B cell (primary cell): Measurements from ENCODE around the gene CACNA2D3. TPM values are rescaled to one million over a fixed set of nuclear protein-coding genes. Genes with fewer than 3 reads are reported as not detected.

Experiments
- ATAC-seq: fragments of 200-7000 bp; cut with Tn5 transposase; one replicate; pipeline ENCODE4 v1.10.0; 2021; ENCODE audit warnings: low read depth, mild to moderate bottlenecking, moderate number of reproducible peaks, moderate library complexity
- CTCF ChIA-PET: fragments of 350-600 bp; sonication (Branson Sonifier 250); formaldehyde crosslinking; loops from one replicate; lab custom pipeline; 2021; ENCODE audit warnings: antibody characterized with exemption, inconsistent platforms; lab: Charles Lee
- POLR2A ChIA-PET: fragments of 350-600 bp; sonication (Branson Sonifier 250); formaldehyde crosslinking; loops from one replicate; lab custom pipeline; 2021; ENCODE audit warnings: antibody characterized with exemption; lab: Charles Lee
- DNase-seq: peaks from one replicate; pipeline ENCODE4 v3.0.0; 2013
- H2AFZ ChIP-seq: 2 replicates; pipeline ENCODE4 v1.6.1; 2012; ENCODE audit warnings: mild to moderate bottlenecking, low read depth, low read length; ENCODE audit not compliant: insufficient read depth, poor library complexity, severe bottlenecking
- H3K27ac ChIP-seq, 2 donors: 1 replicate in 1 of 2; 2 replicates in 1 of 2; pipeline ENCODE4 v1.5.1; 2012 to 2013; ENCODE audit warnings: low read length in 2 of 2, mild to moderate bottlenecking in 2 of 2, moderate library complexity in 1 of 2
- H3K27me3 ChIP-seq, 4 experiments: fragments of 200-600 bp in 1 of 4; sonication (generic) in 1 of 4; replicated peaks in 1 of 4; 1 replicate in 2 of 4; 2 replicates in 2 of 4; pipeline versions ENCODE4 v1.6.1 to v1.7.0; 2013 to 2016; ENCODE audit warnings: low read length in 3 of 4, mild to moderate bottlenecking in 2 of 4, mixed read lengths in 1 of 4, moderate library complexity in 1 of 4; ENCODE audit not compliant: insufficient read depth in 4 of 4, control insufficient read depth in 3 of 4; ENCODE audit errors: control extremely low read depth in 1 of 4
- H3K36me3 ChIP-seq, 2 experiments: replicated peaks in 1 of 2; 1 replicate in 1 of 2; 2 replicates in 1 of 2; pipeline versions ENCODE4 v1.6.1 to v1.7.1; 2013; ENCODE audit warnings: low read length in 1 of 2; ENCODE audit not compliant: insufficient read depth in 2 of 2, control insufficient read depth in 1 of 2; ENCODE audit errors: control extremely low read depth in 1 of 2, extremely low read depth in 1 of 2
- H3K4me1 ChIP-seq, 2 donors: fragments of 200-600 bp in 1 of 2; sonication (generic) in 1 of 2; 1 replicate in 1 of 2; 2 replicates in 1 of 2; pipeline versions ENCODE4 v1.5.1 to v1.6.1; 2013 to 2017; ENCODE audit warnings: low read length in 2 of 2; ENCODE audit not compliant: control insufficient read depth in 2 of 2, insufficient read depth in 2 of 2
- H3K4me2 ChIP-seq: replicated peaks from 2 replicates; pipeline ENCODE3; 2012; ENCODE audit warnings: mild to moderate bottlenecking, low read depth, low read length; ENCODE audit not compliant: poor library complexity, severe bottlenecking
- H3K4me3 ChIP-seq, 5 experiments: fragments of 200-600 bp in 1 of 5; sonication (generic) in 1 of 5; 1 replicate in 3 of 5; 2 replicates in 2 of 5; pipeline versions ENCODE4 v1.5.1 to v1.7.0; 2011 to 2016; ENCODE audit warnings: low read length in 4 of 5, mild to moderate bottlenecking in 4 of 5, low read depth in 2 of 5, control low read depth in 1 of 5, moderate library complexity in 1 of 5; ENCODE audit not compliant: insufficient read depth in 1 of 5; ENCODE audit errors: control extremely low read depth in 1 of 5, extremely low read depth in 1 of 5
- H3K79me2 ChIP-seq: fragments of 200-600 bp; sonication (generic); one replicate; pipeline ENCODE4 v1.6.0; 2016; ENCODE audit warnings: low read length; ENCODE audit not compliant: control insufficient read depth, insufficient read depth
- H3K9ac ChIP-seq: fragments of 200-600 bp; sonication (generic); 2 replicates; pipeline ENCODE4 v1.6.1; 2017; ENCODE audit warnings: mild to moderate bottlenecking, low read length, moderate library complexity
- H3K9me3 ChIP-seq, 3 donors: one replicate each; pipeline versions ENCODE4 v1.6.1 to v1.7.1; 2013; ENCODE audit warnings: low read length in 2 of 3; ENCODE audit not compliant: control insufficient read depth in 2 of 3, insufficient read depth in 1 of 3; ENCODE audit errors: control extremely low read depth in 1 of 3
- H4K20me1 ChIP-seq: 2 replicates; pipeline ENCODE4 v1.6.0; 2012; ENCODE audit warnings: mild to moderate bottlenecking, low read length; ENCODE audit not compliant: insufficient read depth, control insufficient read depth, poor library complexity, severe bottlenecking
- H3K27ac Mint-ChIP-seq: one replicate; pipeline ENCODE4 v1.8.0; 2021; ENCODE audit warnings: mixed read lengths
- H3K27me3 Mint-ChIP-seq: one replicate; pipeline ENCODE4 v1.8.0; 2021; ENCODE audit warnings: mixed read lengths
- H3K4me1 Mint-ChIP-seq: one replicate; pipeline ENCODE4 v1.8.0; 2021; ENCODE audit warnings: mixed read lengths
- H3K4me3 Mint-ChIP-seq: one replicate; pipeline ENCODE4 v1.8.0; 2021; ENCODE audit warnings: mixed read lengths
- H3K9me3 Mint-ChIP-seq: one replicate; pipeline ENCODE4 v1.8.0; 2022; ENCODE audit warnings: mixed read lengths; ENCODE audit not compliant: insufficient read depth
- CTCF ChIP-seq: fragments of 200-600 bp; IDR thresholded peaks from one replicate; pipeline ENCODE4 v1.8.0; 2022; ENCODE audit warnings: antibody characterized with exemption, mild to moderate bottlenecking
- EZH2 ChIP-seq: IDR thresholded peaks from 2 replicates; pipeline ENCODE4 v1.6.1; 2012; ENCODE audit warnings: borderline replicate concordance, low read depth, mild to moderate bottlenecking, moderate library complexity, low read length; ENCODE audit not compliant: insufficient read depth, poor library complexity, severe bottlenecking
- WGBS: methylation state at CpG from one replicate; pipeline ENCODE4 v1.1.5; 2013; ENCODE audit warnings: missing lambda C conversion rate; ENCODE audit not compliant: insufficient coverage; 5-methylcytosine and 5-hydroxymethylcytosine counted together
- intact Hi-C: fragments of 100-400 bp; cut with micrococcal nuclease; formaldehyde crosslinking; loops from one replicate; pipeline ENCODE4 v1.10.0; 2022
- polyA plus RNA-seq: library from polyadenylated mRNA; depleted of rRNA; stranded (reverse); fragments of >200 nt; gene quantifications from 2 replicates; pipeline ENCODE4 v1.2.3, GENCODE V29; 2012
- total RNA-seq, 2 donors: library from RNA; stranded (reverse); fragments of 120-200 nt in 1 of 2; gene quantifications; 1 replicate in 1 of 2; 2 replicates in 1 of 2; pipeline versions ENCODE4 v1.2.3 to v1.2.4, GENCODE V29; 2013 to 2022

The CACNA2D3 gene
- total and polyA plus RNA-seq, 2 donors (not counting 1 experiment from before 2014, with no cell fraction given): not detected

- CTCF ChIA-PET: no interaction called here
- ATAC-seq: no peak
Observed at GRCh38 chr3:54432975-54433374, 310.6 kb downstream of the CACNA2D3 start.

GRCh38 chr3:54433846-54434245 lies 311.5 kb downstream of the CACNA2D3 start:
- Histone ChIP-seq H2AFZ (no peak overlapping the region), H3K4me1 (no peaks in the 10 kb centered on the region), H3K79me2 (no peaks in the 10 kb centered on the region), H3K4me3 (no peak overlapping the region), H3K27ac (no peak overlapping the region), H3K27me3 (no peaks in the 10 kb centered on the region), H3K4me2 (no peak overlapping the region), H3K9ac (no peak overlapping the region), H3K9me3 (no peaks in the 10 kb centered on the region), H4K20me1 (no peaks in the 10 kb centered on the region), H3K36me3 (no peaks in the 10 kb centered on the region)
- DNase-seq (no peak), ATAC-seq (no peak)
- TF ChIP-seq EZH2: no peak
- TF ChIP-seq CTCF: no peak
- Mint-ChIP-seq H3K27ac (no peak overlapping the region), H3K4me3 (no peak overlapping the region), H3K9me3 (no peaks in the 10 kb centered on the region), H3K27me3 (no peaks in the 10 kb centered on the region), H3K4me1 (no peaks in the 10 kb centered on the region)
- intact Hi-C loops: no loop called here
- CTCF ChIA-PET: no interaction called here
- 70% methylated on average over 4 of the region's 6 CpGs for WGBS
- POLR2A ChIA-PET: no interaction called here

More at GRCh38 chr3:54432975-54433374, 310.6 kb downstream of the CACNA2D3 start:
- no peak overlapping the region for H3K27ac ChIP-seq
- no peak overlapping the region for H3K9ac ChIP-seq
- H4K20me1 ChIP-seq: no peaks in the 10 kb centered on the region
- intact Hi-C loops: no loop called here
- Mint-ChIP-seq H3K27ac (no peak overlapping the region), H3K4me1 (no peaks in the 10 kb centered on the region), H3K9me3 (no peaks in the 10 kb centered on the region), H3K4me3 (no peak overlapping the region), H3K27me3 (peaks cover 3% of the 10 kb centered on the region)
- H3K36me3 ChIP-seq: no peaks in the 10 kb centered on the region
- POLR2A ChIA-PET: no interaction called here
- H3K27me3 ChIP-seq: no peaks in the 10 kb centered on the region
- TF ChIP-seq EZH2 (no peak), CTCF (no peak)
- H3K4me3 ChIP-seq: no peak overlapping the region
- no peak overlapping the region for H2AFZ ChIP-seq
- DNase-seq: no peak
- H3K4me2 ChIP-seq: no peak overlapping the region
- no peaks in the 10 kb centered on the region for H3K9me3 ChIP-seq
- no peaks in the 10 kb centered on the region for H3K4me1 ChIP-seq
- whole genome bisulfite sequencing: 57% methylated on average over 1 of the region's 1 CpG
- H3K79me2 ChIP-seq: no peaks in the 10 kb centered on the region
